H1 (cell line): Measurements from ENCODE around the gene TLE3. TPM values are rescaled to one million over a fixed set of nuclear protein-coding genes. Genes with fewer than 3 reads are reported as not detected.

ENCODE experiments used
- CTCF ChIA-PET: fragments of 300-600 bp; sonication (Branson Sonifier 250); formaldehyde crosslinking; loops from one replicate; lab custom pipeline; 2021; ENCODE audit not compliant: partially characterized antibody; lab: Charles Lee
- POLR2A ChIA-PET: fragments of 300-600 bp; sonication (Branson Sonifier 250); formaldehyde crosslinking; loops from one replicate; lab custom pipeline; 2021; ENCODE audit warnings: inconsistent platforms; ENCODE audit not compliant: partially characterized antibody; lab: Charles Lee
- DNase-seq, 2 experiments: peaks; one replicate each; pipeline versions ENCODE4 v3.0.0 to v3.0.0-alpha.2; 2010 to 2022; ENCODE audit warnings: low spot score in 2 of 2, low read depth in 1 of 2, mixed read lengths in 1 of 2
- FAIRE-seq: peaks from 2 replicates; lab custom pipeline; 2011; peaks lifted over from hg19 to GRCh38; lab: Jason Lieb, UNC
- H2AFZ ChIP-seq: 2 replicates; pipeline ENCODE4 v1.8.1; 2012; ENCODE audit warnings: low read length, inconsistent platforms
- H2AK5ac ChIP-seq: 2 replicates; pipeline ENCODE4 v1.6.1; 2013; ENCODE audit warnings: low read depth, low read length
- H2BK120ac ChIP-seq: replicated peaks from 2 replicates; pipeline ENCODE3; 2013; ENCODE audit warnings: low read depth, low read length, inconsistent platforms
- H2BK12ac ChIP-seq: 2 replicates; pipeline ENCODE4 v1.6.1; 2013; ENCODE audit warnings: low read depth, low read length
- H2BK15ac ChIP-seq: 2 replicates; pipeline ENCODE4 v1.6.1; 2013; ENCODE audit warnings: low read length
- H2BK20ac ChIP-seq: 2 replicates; pipeline ENCODE4 v1.6.1; 2013; ENCODE audit warnings: low read length
- H2BK5ac ChIP-seq: 2 replicates; pipeline ENCODE4 v1.6.1; 2013; ENCODE audit warnings: low read depth, low read length
- H3K14ac ChIP-seq: 2 replicates; pipeline ENCODE4 v1.6.1; 2013; ENCODE audit warnings: inconsistent platforms; ENCODE audit not compliant: insufficient read length
- H3K18ac ChIP-seq: 2 replicates; pipeline ENCODE4 v1.6.1; 2013; ENCODE audit warnings: low read length; ENCODE audit errors: extremely low read depth
- H3K23ac ChIP-seq: 2 replicates; pipeline ENCODE4 v1.6.1; 2013; ENCODE audit warnings: inconsistent platforms; ENCODE audit not compliant: insufficient read length
- H3K23me2 ChIP-seq: 2 replicates; pipeline ENCODE4 v1.6.1; 2013; ENCODE audit warnings: low read depth, low read length
- H3K27ac ChIP-seq: 2 replicates; pipeline ENCODE4 v1.6.1; 2011; ENCODE audit warnings: low read depth, low read length, inconsistent platforms
- H3K27me3 ChIP-seq, 4 experiments: replicated peaks in 1 of 4; 1 replicate in 1 of 4; 2 replicates in 3 of 4; pipeline versions ENCODE4 v1.6.1 to v1.8.1; 2011 to 2013; ENCODE audit warnings: low read length in 3 of 4, mild to moderate bottlenecking in 3 of 4, inconsistent platforms in 2 of 4, mixed read lengths in 2 of 4, moderate library complexity in 1 of 4; ENCODE audit not compliant: control insufficient read depth in 3 of 4, insufficient read depth in 3 of 4; ENCODE audit errors: extremely low read depth in 1 of 4
- H3K36me3 ChIP-seq, 4 experiments: 2 replicates each; pipeline versions ENCODE4 v1.6.1 to v1.8.1; 2011 to 2013; ENCODE audit warnings: mild to moderate bottlenecking in 4 of 4, low read length in 3 of 4, moderate library complexity in 2 of 4, control low read depth in 1 of 4, inconsistent platforms in 1 of 4; ENCODE audit not compliant: insufficient read depth in 4 of 4, control insufficient read depth in 2 of 4
- H3K4ac ChIP-seq: replicated peaks from 2 replicates; pipeline ENCODE3; 2013; ENCODE audit warnings: low read length, low read depth, mixed read lengths, inconsistent platforms; ENCODE audit not compliant: insufficient read length
- H3K4me1 ChIP-seq, 4 experiments: replicated peaks in 1 of 4; 1 replicate in 1 of 4; 2 replicates in 3 of 4; pipeline versions ENCODE4 v1.6.1 to v1.8.1; 2011 to 2013; ENCODE audit warnings: low read length in 3 of 4, inconsistent platforms in 2 of 4, mixed read lengths in 1 of 4; ENCODE audit not compliant: insufficient read depth in 4 of 4, control insufficient read depth in 3 of 4
- H3K4me2 ChIP-seq, 2 experiments: 2 replicates each; pipeline versions ENCODE4 v1.6.1 to v1.8.1; 2011 to 2013; ENCODE audit warnings: low read depth in 2 of 2, low read length in 2 of 2, control low read depth in 1 of 2, inconsistent platforms in 1 of 2, mild to moderate bottlenecking in 1 of 2; ENCODE audit not compliant: insufficient read depth in 1 of 2
- H3K4me3 ChIP-seq, 4 experiments: fragments of 200-600, 300-600 bp in 1 of 4; sonication (generic), shearing (Covaris generic), sonication (Bioruptor Twin) in 1 of 4; 2 replicates each; pipeline versions ENCODE4 v1.5.1 to v1.8.1; 2011 to 2016; ENCODE audit warnings: low read length in 4 of 4, low read depth in 3 of 4, control low read depth in 2 of 4, inconsistent platforms in 2 of 4, mild to moderate bottlenecking in 2 of 4, mixed read lengths in 1 of 4, moderate library complexity in 1 of 4; ENCODE audit not compliant: insufficient read depth in 2 of 4; ENCODE audit errors: extremely low read depth in 1 of 4
- H3K56ac ChIP-seq: replicated peaks from 2 replicates; pipeline ENCODE3; 2013; ENCODE audit warnings: low read depth, mild to moderate bottlenecking, mixed read lengths, low read length, inconsistent platforms; ENCODE audit not compliant: insufficient read length
- H3K79me1 ChIP-seq: 2 replicates; pipeline ENCODE4 v1.6.1; 2013; ENCODE audit warnings: low read depth, low read length, control low read depth
- H3K79me2 ChIP-seq, 2 experiments: 2 replicates each; pipeline versions ENCODE4 v1.6.1 to v1.8.1; 2012 to 2013; ENCODE audit warnings: low read length in 2 of 2, mild to moderate bottlenecking in 2 of 2, inconsistent platforms in 1 of 2; ENCODE audit not compliant: insufficient read depth in 2 of 2, control insufficient read depth in 1 of 2
- H3K9ac ChIP-seq, 4 experiments: replicated peaks in 1 of 4; 1 replicate in 1 of 4; 2 replicates in 3 of 4; pipeline versions ENCODE4 v1.6.1 to v1.8.1; 2011 to 2013; ENCODE audit warnings: low read depth in 3 of 4, low read length in 3 of 4, control low read depth in 2 of 4, mild to moderate bottlenecking in 2 of 4, moderate library complexity in 2 of 4, inconsistent platforms in 1 of 4; ENCODE audit errors: extremely low read depth in 1 of 4
- H3K9me3 ChIP-seq, 2 experiments: 2 replicates each; pipeline versions ENCODE4 v1.6.1 to v1.8.1; 2012 to 2013; ENCODE audit warnings: mild to moderate bottlenecking in 2 of 2, moderate library complexity in 2 of 2, control low read depth in 1 of 2, inconsistent platforms in 1 of 2, low read depth in 1 of 2, low read length in 1 of 2, mixed read lengths in 1 of 2; ENCODE audit not compliant: insufficient read depth in 2 of 2
- H4K20me1 ChIP-seq, 2 experiments: replicated peaks in 1 of 2; 2 replicates each; pipeline versions ENCODE3 to v1.8.1; 2011 to 2013; ENCODE audit warnings: inconsistent platforms in 2 of 2, low read length in 2 of 2, mild to moderate bottlenecking in 1 of 2; ENCODE audit not compliant: insufficient read depth in 2 of 2, control insufficient read depth in 1 of 2
- H4K5ac ChIP-seq: 2 replicates; pipeline ENCODE4 v1.6.1; 2013; ENCODE audit warnings: low read length, low read depth, mixed read lengths, inconsistent platforms; ENCODE audit not compliant: insufficient read length
- H4K8ac ChIP-seq: 2 replicates; pipeline ENCODE4 v1.8.0; 2013; ENCODE audit warnings: mild to moderate bottlenecking, moderate library complexity, low read length, inconsistent platforms; ENCODE audit not compliant: insufficient read depth; ENCODE audit errors: extremely low read depth
- H4K91ac ChIP-seq: replicated peaks from 2 replicates; pipeline ENCODE3; 2013; ENCODE audit warnings: low read length, mixed read lengths, inconsistent platforms; ENCODE audit not compliant: insufficient read length
- BCL11A ChIP-seq, 2 experiments: IDR thresholded peaks; one replicate each; pipeline ENCODE4 v1.6.1; 2011; ENCODE audit warnings: low read depth in 2 of 2, low read length in 2 of 2, mild to moderate bottlenecking in 2 of 2
- EGR1 ChIP-seq: IDR thresholded peaks from 2 replicates; pipeline ENCODE4 v1.6.1; 2011; ENCODE audit warnings: low read depth, low read length, borderline replicate concordance
- GABPA ChIP-seq: IDR thresholded peaks from 2 replicates; pipeline ENCODE4 v1.6.1; 2011; ENCODE audit warnings: mild to moderate bottlenecking, low read length, moderate library complexity, borderline replicate concordance; ENCODE audit not compliant: insufficient read depth
- HDAC2 ChIP-seq, 2 experiments: fragments of 300-600 bp in 1 of 2; sonication (generic) in 1 of 2; IDR thresholded peaks; 2 replicates each; pipeline ENCODE4 v1.6.1; 2011 to 2012; ENCODE audit warnings: low read depth in 2 of 2, low read length in 2 of 2, mild to moderate bottlenecking in 2 of 2, moderate library complexity in 2 of 2, borderline replicate concordance in 1 of 2, inconsistent platforms in 1 of 2
- JUN ChIP-seq: IDR thresholded peaks from 2 replicates; pipeline ENCODE4 v1.6.1; 2011; ENCODE audit warnings: low read depth, mild to moderate bottlenecking, improper control_type of control experiment, low read length
- MAFK ChIP-seq: IDR thresholded peaks from 2 replicates; pipeline ENCODE4 v1.6.1; 2012; ENCODE audit warnings: low read depth, mild to moderate bottlenecking, improper control_type of control experiment, low read length
- POLR2A ChIP-seq, 2 experiments: IDR thresholded peaks; 1 replicate in 1 of 2; 2 replicates in 1 of 2; pipeline ENCODE4 v1.6.1; 2011; ENCODE audit warnings: low read depth in 2 of 2, low read length in 2 of 2, mild to moderate bottlenecking in 2 of 2; ENCODE audit errors: control extremely low read depth in 1 of 2
- RBBP5 ChIP-seq: IDR thresholded peaks from 2 replicates; pipeline ENCODE4 v1.7.1; 2012; ENCODE audit warnings: low read depth, mild to moderate bottlenecking, inconsistent platforms, low read length, moderate library complexity, borderline replicate concordance
- RFX5 ChIP-seq: IDR thresholded peaks from 2 replicates; pipeline ENCODE4 v1.6.1; 2011; ENCODE audit warnings: low read depth, low read length, improper control_type of control experiment, borderline replicate concordance
- SP1 ChIP-seq: IDR thresholded peaks from 2 replicates; pipeline ENCODE4 v1.6.1; 2011; ENCODE audit warnings: low read depth, low read length
- SP2 ChIP-seq: IDR thresholded peaks from 2 replicates; pipeline ENCODE4 v1.6.1; 2012; ENCODE audit warnings: mild to moderate bottlenecking, low read length, inconsistent platforms
- TAF1 ChIP-seq: IDR thresholded peaks from 2 replicates; pipeline ENCODE4 v1.6.1; 2011; ENCODE audit warnings: mild to moderate bottlenecking, low read depth, low read length
- TAF7 ChIP-seq: optimal IDR thresholded peaks from 2 replicates; pipeline ENCODE3; 2011; ENCODE audit warnings: low read depth, mild to moderate bottlenecking, inconsistent platforms, low read length, moderate library complexity, borderline replicate concordance
- WGBS, 2 experiments: shearing (Covaris generic) in 1 of 2; methylation state at CpG; one replicate each; pipeline versions ENCODE4 v1.1.6 to v1.1.7; 2013 to 2015; ENCODE audit warnings: low lambda C conversion rate in 2 of 2, mixed read lengths in 2 of 2, inconsistent platforms in 1 of 2, low coverage in 1 of 2, missing lambda C conversion rate in 1 of 2; ENCODE audit not compliant: insufficient replicate concordance in 2 of 2, insufficient coverage in 1 of 2, insufficient read length in 1 of 2; ENCODE audit errors: extremely low coverage in 1 of 2, missing lambda C conversion rate in 1 of 2; 5-methylcytosine and 5-hydroxymethylcytosine counted together
- polyA plus RNA-seq, 7 experiments: library from polyadenylated mRNA; depleted of rRNA in 3 of 7; stranded (reverse) in 5 of 7; unstranded in 2 of 7; fragments of >200 nt in 5 of 7; fragments of 200-250 nt in 2 of 7; gene quantifications; 1 replicate in 5 of 7; 2 replicates in 1 of 7; 4 replicates in 1 of 7; pipeline versions ENCODE4 v1.2.1 to v1.2.3, GENCODE V29; 2011 to 2013; ENCODE audit warnings: missing spikeins in 2 of 7, mixed read lengths in 2 of 7
- total RNA-seq: library from RNA; stranded (reverse); fragmentation: NEBNext Ultra II Directional; extraction: Animal tissue kit (Norgen Biotek cat#: 25700); gene quantifications from 2 replicates; pipeline ENCODE4 v1.2.1, GENCODE V29; 2021

TLE3 gene
- total and polyA plus RNA-seq, 2 of the 8 experiments (the other 6 are each of a cell fraction or from before 2014, with no cell fraction given): 25.1 to 61.2 TPM

DNA sequence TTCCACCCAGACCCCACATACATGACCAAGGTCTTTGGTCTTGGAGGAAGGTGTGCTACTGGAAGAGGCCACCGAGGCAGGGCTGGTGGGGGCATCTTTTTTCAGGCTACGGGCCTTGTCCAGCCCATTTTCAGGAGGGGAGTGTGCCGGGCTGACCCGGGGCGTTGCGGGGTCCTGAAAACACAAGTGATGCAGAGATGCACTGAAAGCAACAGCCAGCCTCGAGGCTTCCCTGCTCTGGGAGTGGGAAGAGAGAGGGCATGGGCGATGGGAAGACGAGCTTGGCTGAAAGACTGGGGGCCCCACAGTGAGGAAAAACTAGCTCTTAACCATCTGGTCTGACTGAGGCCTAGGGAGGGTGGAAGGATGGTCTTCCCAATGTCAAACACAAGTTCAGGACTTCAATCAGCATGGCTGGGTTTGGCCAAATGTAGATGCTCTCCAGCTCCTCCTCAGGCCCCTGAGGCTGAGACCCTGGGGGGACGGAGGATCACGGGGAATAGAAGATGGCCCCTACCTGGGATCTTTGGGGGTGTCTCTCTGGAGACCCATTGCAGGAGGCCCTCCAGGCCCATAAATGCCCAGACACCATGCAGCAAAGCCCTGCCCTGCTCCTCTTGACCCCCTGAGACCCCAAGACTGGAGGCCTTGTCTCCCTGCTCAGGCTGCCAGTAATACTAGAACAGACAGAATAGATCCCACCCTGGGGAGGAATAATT lies 38.9 kb downstream of the TLE3 start:
- Histone ChIP-seq H3K79me2 (no peaks in the 10 kb centered on the region), H3K9ac (no peak overlapping the region), H4K20me1 (peaks cover 13 to 26% of the 10 kb centered on the region in 2 experiments), H3K18ac (no peak overlapping the region), H2AFZ (no peak overlapping the region), H3K36me3 (peaks cover 27 to 95% (median 59%) of the 10 kb centered on the region in 4 experiments), H3K4me3 (no peak overlapping the region), H2BK120ac (no peak overlapping the region), H2BK5ac (no peak overlapping the region), H3K9me3 (no peaks in the 10 kb centered on the region), H3K27ac (no peak overlapping the region), H3K79me1 (peaks cover 2% of the 10 kb centered on the region), H4K91ac (no peak overlapping the region), H3K4me2 (no peak overlapping the region), H3K56ac (no peak overlapping the region), H4K5ac (no peak overlapping the region), H3K23ac (no peak overlapping the region), H3K4me1 (no peaks in the 10 kb centered on the region), H4K8ac (no peak overlapping the region; the same call in 1 of the 2 replicates), H3K4ac (no peak overlapping the region), H2BK12ac (no peak overlapping the region), H2BK20ac (no peak overlapping the region), H3K23me2 (no peaks in the 10 kb centered on the region), H2BK15ac (no peak overlapping the region), H3K27me3 (no peaks in the 10 kb centered on the region), H2AK5ac (no peak overlapping the region), H3K14ac (no peak overlapping the region)
- FAIRE-seq: no peak
- POLR2A ChIA-PET: interaction anchor here (0.7 to 1.1 kb wide), 2 partner anchors 16 to 39 kb away, joined by 3 read pairs; partner anchors contain the start of gene TLE3
- WGBS, 2 experiments: 90% methylated on average over 11 of the region's 11 CpGs; no CpG with 5 or more reads in 1 of the 2 experiments
- no peak for DNase-seq
- CTCF ChIA-PET: no interaction called here
- no peak for TF ChIP-seq SP2
- no peak for TF ChIP-seq SP1
- TF ChIP-seq JUN: no peak
- TF ChIP-seq POLR2A (IDR thresholded peaks at IDR 0.05; ENCODE audit: control extremely low read depth in 1 of 2, low read depth in 2 of 2, low read length in 2 of 2): no peak
- TF ChIP-seq GABPA: no peak
- no peak for TF ChIP-seq MAFK
- TF ChIP-seq TAF1: no peak
- no peak for TF ChIP-seq TAF7
- no peak for TF ChIP-seq RBBP5
- TF ChIP-seq BCL11A (IDR thresholded peaks at IDR 0.05; ENCODE audit: low read depth in 2 of 2, low read length in 2 of 2): no peak
- no peak for TF ChIP-seq RFX5
- TF ChIP-seq EGR1: no peak
- TF ChIP-seq HDAC2 (IDR thresholded peaks at IDR 0.05; ENCODE audit: borderline replicate concordance in 1 of 2, low read depth in 2 of 2, low read length in 2 of 2): no peak
